Activated T-cell treated with anti-CD3 and anti-CD28 coated beads, Interleukin-2, amount 50 U/mL, for 24 hours (primary cell): Measurements from ENCODE around the gene TIMM10B.

Experiments used
- DNase-seq: peaks from one replicate; pipeline ENCODE4 v3.0.0-alpha.2; 2020
- H3K27ac Mint-ChIP-seq: 2 replicates; pipeline ENCODE4 v1.8.0; 2020; ENCODE audit warnings: mild to moderate bottlenecking, mixed read lengths
- H3K27me3 Mint-ChIP-seq: 2 replicates; pipeline ENCODE4 v1.8.0; 2020; ENCODE audit warnings: mixed read lengths
- H3K36me3 Mint-ChIP-seq: 2 replicates; pipeline ENCODE4 v1.8.0; 2020; ENCODE audit warnings: low read depth, mixed read lengths
- H3K4me1 Mint-ChIP-seq: 2 replicates; pipeline ENCODE4 v1.8.0; 2020; ENCODE audit warnings: low read depth, mixed read lengths
- H3K4me3 Mint-ChIP-seq: 2 replicates; pipeline ENCODE4 v1.8.0; 2020; ENCODE audit warnings: mild to moderate bottlenecking, moderate library complexity, mixed read lengths
- H3K9me3 Mint-ChIP-seq: 2 replicates; pipeline ENCODE4 v1.8.0; 2020; ENCODE audit warnings: mixed read lengths

Gene TIMM10B

DNA sequence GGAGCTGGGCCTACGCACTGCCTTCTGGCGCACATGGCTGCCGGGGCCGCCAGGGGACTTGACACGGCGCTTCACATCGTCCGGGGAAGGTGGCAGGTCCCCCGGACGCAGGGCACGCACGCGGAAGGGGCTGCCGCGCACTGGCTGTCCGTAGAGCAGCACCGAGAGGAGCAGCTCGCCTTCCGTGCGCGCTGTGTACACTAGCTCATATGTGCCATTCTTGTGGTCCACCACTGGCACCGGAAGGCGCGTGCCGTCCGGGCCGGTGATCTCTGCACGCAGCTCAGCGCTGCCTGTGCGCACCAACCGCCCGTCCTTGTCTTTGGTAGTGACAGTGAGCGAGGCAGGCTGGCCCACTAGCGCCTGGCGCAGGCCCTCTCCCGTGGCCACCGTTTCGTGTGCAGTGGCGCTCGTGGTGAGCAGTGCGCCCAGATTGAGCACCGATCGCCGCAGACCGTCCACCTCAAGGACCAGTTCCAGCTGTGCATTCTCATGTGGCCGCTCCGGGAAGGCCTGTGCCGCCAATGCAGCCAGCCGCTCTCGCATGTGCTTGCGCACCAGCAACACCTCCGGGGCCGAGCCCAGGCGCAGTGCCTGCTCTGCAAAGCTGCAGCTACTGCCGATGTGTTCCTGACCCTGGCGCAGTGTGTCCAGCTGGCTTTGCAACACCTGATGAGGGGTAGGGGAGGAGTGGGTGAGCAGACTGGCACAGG, 24.8 kb upstream of the TIMM10B start:
- Mint-ChIP-seq H3K4me1 (no peaks in the 10 kb centered on the region), H3K27ac (no peak overlapping the region), H3K4me3 (no peak overlapping the region), H3K9me3 (no peaks in the 10 kb centered on the region), H3K36me3 (peaks cover 18% of the 10 kb centered on the region), H3K27me3 (no peaks in the 10 kb centered on the region)
- DNase-seq, result no peak

GRCh38 chr11:6457581-6458320, 23.6 kb upstream of the TIMM10B start:
- Mint-ChIP-seq H3K4me1 (no peaks in the 10 kb centered on the region), H3K4me3 (no peak overlapping the region), H3K27me3 (no peaks in the 10 kb centered on the region), H3K9me3 (no peaks in the 10 kb centered on the region), H3K36me3 (peaks cover 18% of the 10 kb centered on the region), H3K27ac (no peak overlapping the region)
- no peak for DNase-seq

DNA sequence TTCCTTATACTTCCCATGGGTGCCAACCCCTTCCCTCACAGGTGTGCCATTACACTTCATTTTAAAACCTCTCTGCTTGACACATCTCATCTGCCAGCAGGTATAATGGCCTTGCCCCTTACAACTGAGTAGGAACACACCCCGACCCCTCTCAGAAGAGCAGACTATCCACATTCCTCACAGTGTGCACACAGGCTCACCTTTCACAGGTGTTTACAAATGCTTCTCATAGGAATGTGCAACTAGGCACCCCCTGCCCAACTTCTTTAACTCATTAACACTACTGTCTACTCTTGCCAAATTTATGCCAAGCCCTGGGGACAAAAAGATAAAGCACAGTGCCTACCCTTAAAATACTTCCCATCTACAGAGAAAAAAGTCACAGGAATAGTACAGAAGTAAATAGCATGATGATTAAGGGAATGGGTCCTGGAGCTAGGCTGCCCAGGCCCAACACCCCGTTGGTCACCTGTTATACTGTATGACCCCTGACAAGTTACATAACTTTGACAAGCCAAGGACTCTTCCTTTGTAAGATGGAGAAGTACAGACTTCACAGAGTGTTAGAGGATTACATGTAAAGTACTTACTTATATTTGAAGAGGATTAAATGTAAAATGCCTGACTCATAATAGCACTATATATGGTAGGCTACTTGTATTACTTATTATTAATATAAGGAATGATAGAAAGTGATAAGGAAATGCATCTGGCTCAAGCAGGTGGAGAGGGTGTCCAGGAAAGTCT, 22.8 kb upstream of the TIMM10B start:
- H3K4me1 Mint-ChIP-seq, result no peaks in the 10 kb centered on the region
- H3K4me3 Mint-ChIP-seq, result no peak overlapping the region
- DNase-seq, result no peak
- peaks cover 16% of the 10 kb centered on the region for H3K36me3 Mint-ChIP-seq
- H3K9me3 Mint-ChIP-seq, result no peaks in the 10 kb centered on the region
- no peaks in the 10 kb centered on the region for H3K27me3 Mint-ChIP-seq
- H3K27ac Mint-ChIP-seq, result no peak overlapping the region

DNA sequence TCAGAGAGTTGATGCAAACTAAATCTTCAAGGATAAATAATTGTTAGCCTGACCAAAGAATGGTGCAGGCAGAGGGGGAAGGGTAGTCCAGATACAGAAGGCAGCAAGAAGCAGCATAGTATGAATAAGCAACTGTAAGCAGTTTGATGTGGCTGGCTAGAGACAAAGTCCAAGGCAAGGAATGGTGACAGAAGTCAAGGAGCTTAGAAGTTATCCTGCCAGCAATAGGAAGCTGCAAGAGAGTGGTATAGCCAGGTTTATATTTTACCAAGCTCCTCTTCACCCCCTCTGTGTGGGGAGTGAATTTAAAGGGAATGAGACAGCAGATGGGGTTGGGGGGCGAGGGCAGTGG, 22.2 kb upstream of the TIMM10B start:
- Mint-ChIP-seq H3K9me3 (no peaks in the 10 kb centered on the region), H3K36me3 (peaks cover 20% of the 10 kb centered on the region), H3K27ac (no peak overlapping the region), H3K4me3 (no peak overlapping the region), H3K27me3 (no peaks in the 10 kb centered on the region), H3K4me1 (no peaks in the 10 kb centered on the region)
- no peak for DNase-seq

GRCh38 chr11:6468712-6469495, 12.4 kb upstream of the TIMM10B start:
- Mint-ChIP-seq H3K36me3 (no peaks in the 10 kb centered on the region), H3K4me3 (no peak overlapping the region), H3K9me3 (no peaks in the 10 kb centered on the region), H3K4me1 (peaks cover 12% of the 10 kb centered on the region), H3K27me3 (no peaks in the 10 kb centered on the region), H3K27ac (no peak overlapping the region)
- no peak for DNase-seq

DNA sequence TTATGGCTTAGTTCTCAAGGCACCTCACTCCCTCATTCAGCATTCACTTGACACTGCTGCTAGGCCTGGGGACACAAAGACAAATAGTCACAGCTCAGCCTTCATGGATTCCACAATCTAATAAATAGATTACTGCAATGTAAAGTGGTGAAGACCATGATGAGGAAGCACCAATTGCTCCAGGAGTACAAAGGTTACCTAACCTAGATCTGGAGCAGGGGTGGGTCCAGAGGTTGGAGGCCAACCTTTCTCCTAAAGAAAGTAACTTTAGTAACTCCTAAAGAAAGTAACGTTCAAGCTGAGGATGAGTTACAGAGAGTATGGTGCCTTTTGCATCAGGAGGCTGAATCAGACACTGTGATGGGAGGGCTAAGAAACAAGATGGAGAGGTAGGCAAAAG, 11.7 kb upstream of the TIMM10B start:
- H3K9me3 Mint-ChIP-seq, result no peaks in the 10 kb centered on the region
- H3K27me3 Mint-ChIP-seq, result no peaks in the 10 kb centered on the region
- no peaks in the 10 kb centered on the region for H3K36me3 Mint-ChIP-seq
- no peak overlapping the region for H3K27ac Mint-ChIP-seq
- DNase-seq, result no peak
- peaks cover 17% of the 10 kb centered on the region for H3K4me1 Mint-ChIP-seq
- no peak overlapping the region for H3K4me3 Mint-ChIP-seq

DNA sequence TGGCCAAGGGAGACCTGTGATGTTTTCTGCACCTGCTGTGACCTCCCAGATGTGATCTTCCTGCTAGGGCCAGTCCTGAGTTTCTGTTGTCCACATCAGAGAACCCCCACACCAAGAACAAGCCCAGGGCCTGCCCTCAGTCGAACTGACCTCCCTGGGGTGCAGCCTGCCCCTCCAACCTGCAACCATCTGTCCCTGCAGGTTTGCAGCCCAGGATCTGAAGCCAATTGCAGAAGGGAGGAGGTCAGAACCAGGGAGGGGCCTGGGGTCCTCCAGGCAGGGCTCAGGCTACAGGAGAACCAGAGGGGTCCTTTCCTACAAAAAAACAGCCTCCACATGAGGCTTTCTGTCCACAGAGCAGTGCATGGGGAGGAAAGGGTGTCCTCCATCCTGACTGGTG, 8.4 kb upstream of the TIMM10B start:
- Mint-ChIP-seq H3K4me3 (peak overlapping the region; percentile 62), H3K27me3 (no peaks in the 10 kb centered on the region), H3K27ac (peak overlapping the region; percentile 51), H3K9me3 (no peaks in the 10 kb centered on the region), H3K36me3 (peaks cover 15% of the 10 kb centered on the region), H3K4me1 (peaks cover 17% of the 10 kb centered on the region)
- no peak for DNase-seq

- Mint-ChIP-seq H3K4me1 (peaks cover 17% of the 10 kb centered on the region), H3K27me3 (no peaks in the 10 kb centered on the region), H3K9me3 (no peaks in the 10 kb centered on the region), H3K4me3 (peak within 1 kb of the TSS; percentile 82), H3K36me3 (peaks cover 23% of the 10 kb centered on the region), H3K27ac (peak within 1 kb of the TSS; percentile 70)
- peak; percentile 76 for DNase-seq
Observed at GRCh38 chr11:6473451-6474412, 7.6 kb upstream of the TIMM10B start, which contains the start of gene TRIM3. TRIM3 (minus strand) TSS chr11:6473941; CDS start chr11:6465695, 8,246 bp downstream.

DNA sequence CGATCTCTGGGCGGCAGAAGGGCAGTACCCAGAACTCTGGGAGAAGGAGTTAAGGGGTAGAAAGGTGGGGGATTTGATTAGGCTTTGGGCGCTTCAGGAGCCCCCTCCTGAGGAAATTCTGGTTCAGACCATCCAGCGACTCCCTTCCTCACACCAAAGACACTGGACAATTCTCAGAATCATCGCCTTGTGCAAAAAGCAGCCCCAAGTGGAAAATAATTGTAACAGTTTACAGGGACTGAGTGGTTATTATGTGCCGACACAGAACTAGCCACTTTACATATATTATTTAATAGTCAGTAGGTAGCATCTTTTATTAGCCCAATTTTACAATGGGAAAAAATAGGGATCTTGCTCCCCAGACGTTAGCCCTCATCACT, 6.9 kb upstream of the TIMM10B start:
- Mint-ChIP-seq H3K27me3 (no peaks in the 10 kb centered on the region), H3K4me1 (peaks cover 24% of the 10 kb centered on the region), H3K27ac (peak overlapping the region; percentile 65), H3K36me3 (peaks cover 30% of the 10 kb centered on the region), H3K4me3 (peak overlapping the region; percentile 74), H3K9me3 (no peaks in the 10 kb centered on the region)
- DNase-seq, result no peak

DNA sequence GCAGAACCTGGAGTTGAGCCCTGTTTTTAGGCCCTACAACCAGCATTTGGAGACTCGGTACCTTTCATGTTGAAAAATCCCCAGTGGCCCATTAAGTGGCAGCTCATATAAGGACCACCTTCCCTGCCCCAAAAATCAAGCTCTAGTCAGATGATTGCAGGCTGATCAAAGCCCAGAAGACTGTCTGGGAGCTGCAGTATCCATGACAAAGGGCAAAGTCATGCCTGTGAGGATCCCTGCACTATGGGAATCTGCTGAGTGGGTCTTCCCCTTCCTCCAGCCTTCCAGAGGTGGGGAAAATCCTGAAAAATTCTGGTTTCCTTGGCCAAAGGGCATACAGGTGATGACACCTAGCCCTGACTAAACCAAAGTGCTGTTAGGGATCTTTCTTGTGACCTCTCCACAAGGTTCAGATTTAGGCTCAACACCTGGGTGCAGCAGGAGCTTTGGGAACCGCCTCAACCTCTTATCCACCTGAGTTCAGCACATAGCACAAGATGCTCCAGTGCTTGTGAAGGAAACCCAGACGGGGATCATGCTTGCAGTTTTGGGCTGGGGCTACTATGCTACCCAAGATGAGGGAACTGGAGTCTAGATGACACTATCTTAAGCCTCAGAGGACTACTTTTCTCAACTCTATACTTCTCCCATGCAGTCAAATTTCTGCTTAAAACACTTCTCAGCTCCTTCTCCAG, 6.3 kb upstream of the TIMM10B start:
- no peaks in the 10 kb centered on the region for H3K9me3 Mint-ChIP-seq

GRCh38 chr11:6475936-6476335, 5.4 kb upstream of the TIMM10B start:
- Mint-ChIP-seq H3K4me3 (no peak overlapping the region), H3K4me1 (peaks cover 38% of the 10 kb centered on the region), H3K36me3 (peaks cover 40% of the 10 kb centered on the region), H3K27me3 (no peaks in the 10 kb centered on the region), H3K9me3 (no peaks in the 10 kb centered on the region), H3K27ac (peak overlapping the region; percentile 67)
- DNase-seq, result no peak

More for the DNA sequence above, 6.3 kb upstream of the TIMM10B start:
- H3K36me3 Mint-ChIP-seq, result peaks cover 35% of the 10 kb centered on the region
- H3K4me1 Mint-ChIP-seq, result peaks cover 29% of the 10 kb centered on the region
- peak overlapping the region; percentile 49 for H3K4me3 Mint-ChIP-seq
- DNase-seq, result no peak
- H3K27me3 Mint-ChIP-seq, result no peaks in the 10 kb centered on the region
- no peak overlapping the region for H3K27ac Mint-ChIP-seq

DNA sequence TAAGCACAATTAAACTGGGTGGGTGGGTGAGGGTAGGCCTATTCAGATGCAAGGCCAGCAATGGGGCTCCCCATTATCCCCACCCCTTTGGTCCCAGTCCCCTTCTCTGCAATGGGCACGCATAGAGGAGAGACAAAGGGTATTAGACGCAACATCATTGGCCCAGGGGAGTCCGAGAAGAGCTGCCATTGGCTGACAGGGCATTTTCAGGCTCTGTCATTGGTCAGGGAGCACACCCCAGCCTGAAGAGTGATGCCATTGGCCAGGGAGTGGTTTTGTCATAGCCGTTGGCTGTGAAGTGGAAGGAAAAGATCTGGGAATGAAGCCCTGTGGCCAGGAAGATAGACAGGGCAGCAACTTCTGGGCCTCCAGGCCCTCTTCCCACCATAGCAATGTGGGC, 4.7 kb upstream of the TIMM10B start:
- peaks cover 40% of the 10 kb centered on the region for H3K4me1 Mint-ChIP-seq
- H3K27me3 Mint-ChIP-seq, result no peaks in the 10 kb centered on the region
- H3K9me3 Mint-ChIP-seq, result no peaks in the 10 kb centered on the region
- H3K36me3 Mint-ChIP-seq, result peaks cover 45% of the 10 kb centered on the region
- no peak for DNase-seq
- no peak overlapping the region for H3K27ac Mint-ChIP-seq
- no peak overlapping the region for H3K4me3 Mint-ChIP-seq

DNA sequence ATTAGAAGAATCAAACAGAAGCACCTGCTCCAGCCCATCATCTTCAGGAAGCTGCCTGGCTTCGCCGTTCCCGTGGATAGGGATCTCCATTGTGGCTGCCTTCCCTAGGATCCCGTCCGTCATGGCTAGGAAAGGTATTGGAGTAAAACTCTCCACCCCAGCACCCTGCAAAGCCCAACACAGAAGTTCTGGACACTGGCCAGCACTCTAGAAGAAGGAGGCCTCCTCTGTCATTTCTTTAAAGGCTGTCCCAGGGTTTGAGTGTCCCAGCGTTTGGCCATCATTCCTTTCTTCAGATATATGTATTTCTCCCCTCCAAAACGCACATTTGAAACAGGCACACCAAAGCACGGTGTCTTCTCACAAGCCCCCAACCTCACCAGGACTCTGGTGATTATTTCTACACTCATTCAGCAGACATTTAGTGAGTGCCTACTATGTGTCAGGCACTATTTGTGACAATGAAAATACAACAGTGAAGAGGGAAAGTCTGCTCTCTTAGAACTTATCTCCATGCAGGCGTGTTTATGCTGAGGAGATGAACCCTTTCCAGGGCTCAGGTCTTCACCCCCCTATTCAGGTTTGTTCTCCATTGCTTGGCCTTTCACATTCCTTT, 894 bp upstream of the TIMM10B start:
- no peak for DNase-seq
- no peaks in the 10 kb centered on the region for H3K27me3 Mint-ChIP-seq
- H3K4me3 Mint-ChIP-seq, result peak overlapping the region; percentile 95
- peak overlapping the region; percentile 99 for H3K27ac Mint-ChIP-seq
- no peaks in the 10 kb centered on the region for H3K9me3 Mint-ChIP-seq
- H3K4me1 Mint-ChIP-seq, result peaks cover 38% of the 10 kb centered on the region
- peaks cover 69% of the 10 kb centered on the region for H3K36me3 Mint-ChIP-seq
